ENCODE data around the gene GPR25.

GPR25 gene

DNA sequence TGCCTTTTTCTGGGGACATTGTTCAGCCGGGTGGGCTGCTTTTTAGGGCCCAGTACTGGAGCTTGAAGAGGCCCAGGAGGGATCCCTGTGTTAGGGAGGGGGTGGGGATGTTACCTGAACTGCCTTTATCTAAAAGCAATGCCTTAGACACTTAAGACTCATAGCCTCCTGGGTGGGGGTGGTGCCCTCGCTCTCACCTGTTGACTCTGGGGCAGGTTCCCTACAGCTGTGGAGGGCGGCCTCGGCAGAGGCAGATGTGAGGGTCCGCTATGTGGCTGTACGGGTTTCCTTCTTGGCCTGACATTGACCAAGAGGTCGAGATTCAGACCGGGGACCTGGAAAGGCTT lies 22.6 kb downstream of the GPR25 start:
- Histone ChIP-seq H3K9ac (ENCODE audit: low read length in 2 of 2) (no peak overlapping the region), H3K36me3 (ENCODE audit: control insufficient read depth in 2 of 2, insufficient read depth in 2 of 2, low read length in 2 of 2) (no peaks in the 10 kb centered on the region), H3K4me3 (ENCODE audit: low read length in 2 of 2) (peak overlapping the region in 1 of 2 donors; percentile 15), H3K27me3 (ENCODE audit: control insufficient read depth in 1 of 2, insufficient read depth in 2 of 2, low read length in 2 of 2) (peaks cover 13 to 16% of the 10 kb centered on the region in 2 donors), H3K4me1 (ENCODE audit: control insufficient read depth, insufficient read depth, low read length) (peaks cover 10% of the 10 kb centered on the region), H3K9me3 (ENCODE audit: control insufficient read depth in 2 of 2, low read length in 2 of 2) (no peaks in the 10 kb centered on the region), H3K27ac (ENCODE audit: low read length) (no peak overlapping the region)

- peak overlapping the region in 1 of 2 donors; percentile 15 for H3K4me3 ChIP-seq (ENCODE audit: low read length in 2 of 2)
These were observed 23.2 kb downstream of the GPR25 start for GRCh38 chr1:200895801-200896530.

DNA sequence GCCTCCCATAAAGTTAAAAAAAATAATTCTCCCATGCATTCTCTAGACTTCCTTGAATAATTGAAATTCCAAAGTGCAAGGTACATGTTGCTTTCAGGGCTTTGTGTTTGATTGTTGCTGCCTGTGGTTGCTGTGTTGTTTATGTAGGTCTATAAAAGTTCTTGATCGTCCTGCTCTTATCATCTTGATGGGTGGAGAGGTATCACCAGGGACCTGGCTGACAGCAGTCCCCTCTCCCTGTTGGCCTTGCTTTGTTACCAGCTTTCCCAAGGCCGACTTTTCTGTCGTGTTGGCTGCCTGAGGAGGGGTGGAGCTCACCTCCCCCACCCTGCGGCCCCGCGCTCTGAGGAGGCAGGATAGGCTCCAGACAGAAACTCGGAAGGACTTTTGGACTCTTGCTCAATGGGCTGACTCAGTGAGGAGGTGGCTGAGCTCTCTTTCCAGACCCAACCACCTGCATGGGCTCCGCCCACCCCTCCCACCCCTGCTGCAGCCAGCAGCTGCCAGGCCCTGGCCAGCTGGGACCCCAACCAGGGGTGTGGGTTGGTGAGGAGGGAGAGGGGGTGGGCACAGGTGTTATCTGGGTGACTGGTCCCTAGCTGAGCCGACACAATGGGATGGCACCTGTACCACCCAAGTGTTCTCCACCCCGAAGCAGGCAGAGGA lies 23.9 kb downstream of the GPR25 start:
- no peaks in the 10 kb centered on the region for H3K9me3 ChIP-seq (ENCODE audit: control insufficient read depth in 2 of 2, low read length in 2 of 2)
- H3K27ac ChIP-seq (ENCODE audit: low read length): no peak overlapping the region
- H3K36me3 ChIP-seq (ENCODE audit: control insufficient read depth in 2 of 2, insufficient read depth in 2 of 2, low read length in 2 of 2): no peaks in the 10 kb centered on the region
- no peak overlapping the region for H3K9ac ChIP-seq (ENCODE audit: low read length in 2 of 2)
- no peak overlapping the region for H3K4me3 ChIP-seq (ENCODE audit: low read length in 2 of 2)
- peaks cover 4 to 5% of the 10 kb centered on the region in 2 donors for H3K27me3 ChIP-seq (ENCODE audit: control insufficient read depth in 1 of 2, insufficient read depth in 2 of 2, low read length in 2 of 2)
- peaks cover 2% of the 10 kb centered on the region for H3K4me1 ChIP-seq (ENCODE audit: control insufficient read depth, insufficient read depth, low read length)

More at GRCh38 chr1:200895801-200896530, 23.2 kb downstream of the GPR25 start:
- H3K4me1 ChIP-seq (ENCODE audit: control insufficient read depth, insufficient read depth, low read length): peaks cover 9% of the 10 kb centered on the region
- H3K36me3 ChIP-seq (ENCODE audit: control insufficient read depth in 2 of 2, insufficient read depth in 2 of 2, low read length in 2 of 2): no peaks in the 10 kb centered on the region
- no peaks in the 10 kb centered on the region for H3K9me3 ChIP-seq (ENCODE audit: control insufficient read depth in 2 of 2, low read length in 2 of 2)
- peaks cover 9 to 11% of the 10 kb centered on the region in 2 donors for H3K27me3 ChIP-seq (ENCODE audit: control insufficient read depth in 1 of 2, insufficient read depth in 2 of 2, low read length in 2 of 2)
- H3K9ac ChIP-seq (ENCODE audit: low read length in 2 of 2): no peak overlapping the region
- H3K27ac ChIP-seq (ENCODE audit: low read length): no peak overlapping the region

DNA sequence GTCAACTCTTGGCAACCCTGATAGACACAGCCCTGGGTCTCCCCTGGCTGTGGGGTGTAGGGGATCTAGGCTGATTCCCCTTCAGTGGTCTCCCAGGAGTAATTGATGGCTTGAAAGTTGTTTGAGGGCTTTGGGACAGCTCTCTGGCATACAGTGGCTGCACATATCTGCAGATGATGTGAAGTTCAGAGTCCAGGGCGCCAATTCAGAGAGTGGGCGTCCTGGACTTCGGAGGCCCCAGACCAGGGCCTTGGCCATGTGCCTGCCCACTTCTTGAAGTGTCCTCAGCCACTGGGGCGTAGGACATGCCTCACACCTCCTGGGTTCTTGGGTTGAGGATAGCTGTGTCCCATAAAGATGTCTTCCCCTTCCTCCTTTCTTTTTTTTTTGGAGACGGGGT lies 24.5 kb downstream of the GPR25 start:
- Histone ChIP-seq H3K4me1 (ENCODE audit: control insufficient read depth, insufficient read depth, low read length) (no peaks in the 10 kb centered on the region), H3K36me3 (ENCODE audit: control insufficient read depth in 2 of 2, insufficient read depth in 2 of 2, low read length in 2 of 2) (no peaks in the 10 kb centered on the region), H3K27ac (ENCODE audit: low read length) (no peak overlapping the region), H3K4me3 (ENCODE audit: low read length in 2 of 2) (no peak overlapping the region), H3K9ac (ENCODE audit: low read length in 2 of 2) (no peak overlapping the region), H3K9me3 (ENCODE audit: control insufficient read depth in 2 of 2, low read length in 2 of 2) (no peaks in the 10 kb centered on the region), H3K27me3 (ENCODE audit: control insufficient read depth in 1 of 2, insufficient read depth in 2 of 2, low read length in 2 of 2) (peaks cover 0 to 3% of the 10 kb centered on the region in 2 donors)

DNA sequence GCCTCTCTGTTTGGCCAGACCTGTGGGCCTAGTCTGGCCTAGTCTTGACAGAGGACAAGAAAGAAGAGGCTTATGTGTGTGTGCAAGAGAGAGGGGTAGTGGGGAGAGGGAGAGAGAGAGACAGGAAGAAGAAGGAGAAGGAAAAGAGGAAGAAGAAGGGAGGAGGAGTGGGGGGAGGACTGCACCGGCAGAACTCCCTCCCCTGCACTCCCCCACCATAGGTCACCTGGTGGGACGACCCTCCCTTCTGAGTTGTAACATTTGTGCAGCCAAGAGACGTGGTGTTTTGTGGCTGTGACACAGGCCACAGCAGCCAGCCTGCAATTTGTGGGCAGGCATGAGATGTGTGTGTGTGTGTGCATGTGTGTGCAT lies 26.2 kb downstream of the GPR25 start:
- H3K9ac ChIP-seq (ENCODE audit: low read length in 2 of 2): no peak overlapping the region
- no peaks in the 10 kb centered on the region for H3K36me3 ChIP-seq (ENCODE audit: control insufficient read depth in 2 of 2, insufficient read depth in 2 of 2, low read length in 2 of 2)
- no peaks in the 10 kb centered on the region for H3K27me3 ChIP-seq (ENCODE audit: control insufficient read depth in 1 of 2, insufficient read depth in 2 of 2, low read length in 2 of 2)
- H3K4me3 ChIP-seq (ENCODE audit: low read length in 2 of 2): no peak overlapping the region
- no peaks in the 10 kb centered on the region for H3K4me1 ChIP-seq (ENCODE audit: control insufficient read depth, insufficient read depth, low read length)
- H3K9me3 ChIP-seq (ENCODE audit: control insufficient read depth in 2 of 2, low read length in 2 of 2): no peaks in the 10 kb centered on the region
- H3K27ac ChIP-seq (ENCODE audit: low read length): no peak overlapping the region

DNA sequence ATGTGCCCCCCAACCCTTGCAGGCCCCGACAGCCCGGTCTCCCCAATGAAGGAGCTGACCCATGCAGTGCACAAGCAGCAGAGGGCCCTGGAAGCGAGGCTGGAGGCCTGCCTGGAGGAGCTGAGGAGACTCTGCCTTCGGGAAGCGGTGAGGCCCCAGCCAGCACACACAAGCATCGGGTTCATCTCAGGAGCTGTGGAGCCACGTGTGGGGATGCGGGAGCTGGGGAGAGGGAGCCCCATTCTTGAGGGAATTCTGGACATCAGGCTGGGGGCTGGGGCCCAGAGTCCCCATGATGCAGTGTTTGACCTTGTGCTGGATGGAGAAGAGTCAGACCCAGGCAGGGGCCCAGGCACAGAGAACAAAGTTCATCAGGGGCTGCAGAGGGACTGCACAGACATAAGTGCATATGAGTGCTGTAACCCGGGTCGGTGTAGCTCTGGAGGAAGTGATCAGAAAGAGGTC lies 26.7 kb downstream of the GPR25 start:
- no peaks in the 10 kb centered on the region for H3K27me3 ChIP-seq (ENCODE audit: control insufficient read depth in 1 of 2, insufficient read depth in 2 of 2, low read length in 2 of 2)
- H3K9me3 ChIP-seq (ENCODE audit: control insufficient read depth in 2 of 2, low read length in 2 of 2): no peaks in the 10 kb centered on the region
- no peak overlapping the region for H3K4me3 ChIP-seq (ENCODE audit: low read length in 2 of 2)
- no peaks in the 10 kb centered on the region for H3K36me3 ChIP-seq (ENCODE audit: control insufficient read depth in 2 of 2, insufficient read depth in 2 of 2, low read length in 2 of 2)
- no peaks in the 10 kb centered on the region for H3K4me1 ChIP-seq (ENCODE audit: control insufficient read depth, insufficient read depth, low read length)
- H3K27ac ChIP-seq (ENCODE audit: low read length): no peak overlapping the region
- H3K9ac ChIP-seq (ENCODE audit: low read length in 2 of 2): no peak overlapping the region

DNA sequence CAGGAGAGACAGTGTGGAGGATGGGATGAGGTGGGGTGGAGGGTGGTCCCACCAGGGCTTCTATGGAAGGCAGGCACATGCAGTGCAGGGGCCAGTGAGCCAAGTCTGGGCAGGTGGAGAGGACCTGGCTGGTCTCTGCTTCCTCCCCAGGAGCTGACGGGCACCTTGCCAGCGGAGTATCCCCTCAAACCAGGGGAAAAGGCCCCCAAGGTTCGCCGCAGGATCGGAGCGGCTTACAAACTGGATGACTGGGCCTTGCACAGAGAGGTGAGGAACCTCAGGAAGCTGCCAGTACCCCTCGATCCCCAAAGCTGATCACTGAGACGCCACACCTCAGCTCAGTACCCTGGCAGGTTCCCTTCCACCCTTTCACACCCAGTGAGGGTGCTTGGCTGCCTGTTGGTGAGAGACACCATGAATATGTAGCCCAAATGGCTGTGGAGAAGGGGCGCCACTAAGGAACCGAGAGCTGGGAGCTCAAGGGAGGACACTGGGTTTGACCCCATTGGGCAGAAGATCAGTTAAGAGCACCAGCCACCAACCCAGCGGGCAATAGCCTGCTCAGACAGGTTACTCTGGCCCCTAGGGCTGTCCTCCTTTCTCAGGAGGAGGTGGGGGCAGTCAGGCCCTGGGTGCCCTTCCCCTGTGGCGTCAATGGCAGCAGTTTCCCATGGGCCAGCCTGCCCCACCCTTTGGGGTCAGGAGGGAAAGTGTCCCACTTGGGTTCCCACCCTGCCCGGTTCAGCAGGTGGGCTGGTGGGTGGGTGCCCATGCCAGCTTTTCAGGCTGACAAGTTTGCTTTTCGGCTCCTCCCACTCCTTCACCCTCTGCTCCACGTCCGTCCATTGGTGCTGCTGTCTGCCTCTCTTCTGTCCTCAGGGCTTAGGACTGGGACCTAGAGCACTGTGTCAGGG lies 27.4 kb downstream of the GPR25 start:
- no peaks in the 10 kb centered on the region for H3K36me3 ChIP-seq (ENCODE audit: control insufficient read depth in 2 of 2, insufficient read depth in 2 of 2, low read length in 2 of 2)
- H3K9ac ChIP-seq (ENCODE audit: low read length in 2 of 2): no peak overlapping the region
- no peak overlapping the region for H3K27ac ChIP-seq (ENCODE audit: low read length)
- no peaks in the 10 kb centered on the region for H3K27me3 ChIP-seq (ENCODE audit: control insufficient read depth in 1 of 2, insufficient read depth in 2 of 2, low read length in 2 of 2)
- no peaks in the 10 kb centered on the region for H3K4me1 ChIP-seq (ENCODE audit: control insufficient read depth, insufficient read depth, low read length)
- no peak overlapping the region for H3K4me3 ChIP-seq (ENCODE audit: low read length in 2 of 2)
- no peaks in the 10 kb centered on the region for H3K9me3 ChIP-seq (ENCODE audit: control insufficient read depth in 2 of 2, low read length in 2 of 2)

GRCh38 chr1:200900877-200901276 lies 28.1 kb downstream of the GPR25 start:
- H3K27me3 ChIP-seq (ENCODE audit: control insufficient read depth in 1 of 2, insufficient read depth in 2 of 2, low read length in 2 of 2): no peaks in the 10 kb centered on the region
- H3K9ac ChIP-seq (ENCODE audit: low read length in 2 of 2): no peak overlapping the region
- H3K4me1 ChIP-seq (ENCODE audit: control insufficient read depth, insufficient read depth, low read length): no peaks in the 10 kb centered on the region
- no peaks in the 10 kb centered on the region for H3K36me3 ChIP-seq (ENCODE audit: control insufficient read depth in 2 of 2, insufficient read depth in 2 of 2, low read length in 2 of 2)
- no peaks in the 10 kb centered on the region for H3K9me3 ChIP-seq (ENCODE audit: control insufficient read depth in 2 of 2, low read length in 2 of 2)
- no peak overlapping the region for H3K27ac ChIP-seq (ENCODE audit: low read length)
- no peak overlapping the region for H3K4me3 ChIP-seq (ENCODE audit: low read length in 2 of 2)

DNA sequence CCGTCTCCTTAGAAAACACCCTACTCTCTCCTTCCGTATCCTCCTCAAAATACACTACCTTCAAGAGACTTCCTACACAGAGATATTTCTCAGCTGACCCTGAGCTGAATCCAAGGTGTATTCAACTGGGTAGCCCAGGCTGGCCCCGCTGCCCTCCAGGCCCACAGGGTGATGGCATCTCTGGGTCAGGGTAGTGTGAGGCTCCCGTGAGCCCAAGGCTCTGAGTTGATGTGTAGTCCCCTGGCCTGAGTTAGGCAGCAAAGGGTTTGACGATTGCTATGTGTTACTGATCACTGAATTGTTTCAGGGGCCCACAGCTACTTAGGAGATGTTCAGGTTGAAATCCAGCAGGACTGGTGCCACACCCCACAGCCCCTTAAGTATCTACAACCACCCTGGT lies 28.6 kb downstream of the GPR25 start:
- Histone ChIP-seq H3K27me3 (ENCODE audit: control insufficient read depth in 1 of 2, insufficient read depth in 2 of 2, low read length in 2 of 2) (no peaks in the 10 kb centered on the region), H3K9me3 (ENCODE audit: control insufficient read depth in 2 of 2, low read length in 2 of 2) (no peaks in the 10 kb centered on the region), H3K27ac (ENCODE audit: low read length) (no peak overlapping the region), H3K4me1 (ENCODE audit: control insufficient read depth, insufficient read depth, low read length) (no peaks in the 10 kb centered on the region), H3K9ac (ENCODE audit: low read length in 2 of 2) (no peak overlapping the region), H3K4me3 (ENCODE audit: low read length in 2 of 2) (no peak overlapping the region), H3K36me3 (ENCODE audit: control insufficient read depth in 2 of 2, insufficient read depth in 2 of 2, low read length in 2 of 2) (no peaks in the 10 kb centered on the region)

DNA sequence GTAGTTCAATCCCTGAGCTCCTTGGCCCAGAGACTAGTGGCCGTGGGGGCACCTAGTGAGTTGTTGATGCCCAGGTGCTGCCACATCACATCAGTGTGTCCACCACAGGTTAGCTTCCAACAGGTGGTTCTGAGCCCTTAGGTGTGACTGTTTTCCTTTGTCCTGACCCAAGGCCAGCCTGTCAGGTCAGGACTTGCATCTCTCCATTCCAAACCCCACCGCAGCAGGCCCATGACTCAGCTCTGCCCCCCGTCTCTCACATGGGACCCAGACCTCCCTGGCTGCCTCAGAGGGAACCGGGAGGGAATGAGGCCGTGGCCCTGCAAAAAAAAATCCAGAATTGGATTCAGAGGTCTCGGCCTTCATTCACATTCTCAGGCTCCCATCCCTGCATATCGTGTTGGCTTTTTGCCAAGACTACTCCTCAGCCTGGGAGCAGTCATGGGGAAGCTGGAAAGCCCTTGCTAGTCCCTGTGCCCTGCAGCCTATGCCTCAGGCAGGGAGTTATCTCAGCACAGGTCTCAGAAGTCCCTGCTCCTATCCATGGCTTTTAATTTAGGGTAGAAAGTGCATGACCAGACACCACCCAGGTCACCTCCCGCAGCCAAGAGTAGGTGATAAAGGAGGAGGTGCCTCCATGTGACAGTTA lies 29.1 kb downstream of the GPR25 start:
- no peaks in the 10 kb centered on the region for H3K36me3 ChIP-seq (ENCODE audit: control insufficient read depth in 2 of 2, insufficient read depth in 2 of 2, low read length in 2 of 2)
- no peaks in the 10 kb centered on the region for H3K27me3 ChIP-seq (ENCODE audit: control insufficient read depth in 1 of 2, insufficient read depth in 2 of 2, low read length in 2 of 2)
- H3K9me3 ChIP-seq (ENCODE audit: control insufficient read depth in 2 of 2, low read length in 2 of 2): no peaks in the 10 kb centered on the region
- H3K9ac ChIP-seq (ENCODE audit: low read length in 2 of 2): no peak overlapping the region
- H3K4me3 ChIP-seq (ENCODE audit: low read length in 2 of 2): no peak overlapping the region
- no peaks in the 10 kb centered on the region for H3K4me1 ChIP-seq (ENCODE audit: control insufficient read depth, insufficient read depth, low read length)
- no peak overlapping the region for H3K27ac ChIP-seq (ENCODE audit: low read length)
